ENCODE measurements around the gene SDK1.

SDK1 gene

DNA sequence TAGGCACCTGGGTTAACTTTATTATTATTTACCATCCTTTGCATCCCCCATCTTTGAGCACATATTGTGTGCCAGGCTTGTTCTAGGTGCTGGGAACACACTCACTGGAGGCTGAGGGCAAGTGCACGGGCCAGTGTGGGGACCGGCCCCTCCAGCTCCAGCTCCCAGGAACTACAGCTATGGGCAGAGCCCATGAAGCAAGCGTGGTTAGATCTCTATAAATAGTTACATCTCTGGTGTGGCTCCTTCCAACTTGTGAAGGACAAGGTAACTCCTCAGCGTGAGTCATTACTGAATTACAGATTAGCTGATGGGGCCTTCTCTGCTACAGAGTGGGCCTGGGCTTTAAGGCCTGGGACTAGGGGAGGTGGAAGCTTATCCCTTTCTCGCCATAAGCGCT, 583.5 kb downstream of the SDK1 start:
- no peak overlapping the region for H3K9ac ChIP-seq (ENCODE audit: low read depth, low read length)
- no peak overlapping the region for H3K4me2 ChIP-seq (ENCODE audit: insufficient read depth, low read length)
- H4K20me1 ChIP-seq (ENCODE audit: insufficient read depth, low read length) = no peaks in the 10 kb centered on the region
- H3K4me1 ChIP-seq (ENCODE audit: insufficient read depth, low read length) = no peaks in the 10 kb centered on the region
- no peaks in the 10 kb centered on the region for H3K36me3 ChIP-seq (ENCODE audit: insufficient read depth, low read length)
- H3K9me3 ChIP-seq (ENCODE audit: insufficient read depth, low read length, severe bottlenecking) = no peaks in the 10 kb centered on the region
- no peak overlapping the region for H2AFZ ChIP-seq (ENCODE audit: low read depth, low read length)
- no peaks in the 10 kb centered on the region for H3K79me2 ChIP-seq (ENCODE audit: insufficient read depth, low read length)
- ATAC-seq (ENCODE audit: insufficient read depth, low read depth) (no peak), DNase-seq (no peak)
- H3K27ac ChIP-seq (ENCODE audit: low read length) = no peak overlapping the region
- H3K4me3 ChIP-seq (ENCODE audit: low read depth in 1 of 2, low read length in 2 of 2) = no peak overlapping the region
- no peaks in the 10 kb centered on the region for H3K27me3 ChIP-seq (ENCODE audit: insufficient read depth, low read length, poor library complexity)
- TF ChIP-seq EZH2 (IDR thresholded peaks at IDR 0.05; ENCODE audit: borderline replicate concordance, low read depth, low read length, severe bottlenecking) = no peak

DNA sequence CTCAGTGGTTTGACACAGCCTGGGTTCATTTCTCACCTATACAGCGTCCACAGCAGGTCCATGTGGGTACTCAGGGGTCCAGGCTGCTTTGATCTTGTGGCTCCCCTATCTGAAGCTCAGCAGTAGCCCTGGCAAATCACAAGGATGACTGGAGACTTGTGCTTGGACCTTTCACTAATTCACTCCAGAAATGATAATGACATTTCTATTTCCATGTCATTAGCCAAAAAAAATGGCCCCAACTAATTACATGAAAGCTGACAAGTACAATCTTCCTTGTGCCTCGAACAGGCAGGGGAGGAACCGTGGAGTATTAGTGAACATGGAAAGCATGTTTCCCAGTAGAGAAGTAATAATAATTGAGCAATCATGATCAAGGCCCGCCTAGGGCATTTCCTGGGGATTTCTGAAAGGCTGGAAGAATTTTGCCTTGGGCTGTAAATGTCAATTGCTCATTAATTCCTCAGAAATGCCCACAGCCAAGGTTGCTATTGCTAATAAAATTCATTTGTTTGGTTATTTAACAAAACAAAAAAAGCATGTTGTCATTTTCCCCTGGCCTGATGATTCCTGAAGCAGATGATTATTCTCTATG, 586.1 kb downstream of the SDK1 start:
- Histone ChIP-seq H3K4me2 (ENCODE audit: insufficient read depth, low read length) (no peak overlapping the region), H3K4me3 (ENCODE audit: low read depth in 1 of 2, low read length in 2 of 2) (no peak overlapping the region)
- no peak for DNase-seq

DNA sequence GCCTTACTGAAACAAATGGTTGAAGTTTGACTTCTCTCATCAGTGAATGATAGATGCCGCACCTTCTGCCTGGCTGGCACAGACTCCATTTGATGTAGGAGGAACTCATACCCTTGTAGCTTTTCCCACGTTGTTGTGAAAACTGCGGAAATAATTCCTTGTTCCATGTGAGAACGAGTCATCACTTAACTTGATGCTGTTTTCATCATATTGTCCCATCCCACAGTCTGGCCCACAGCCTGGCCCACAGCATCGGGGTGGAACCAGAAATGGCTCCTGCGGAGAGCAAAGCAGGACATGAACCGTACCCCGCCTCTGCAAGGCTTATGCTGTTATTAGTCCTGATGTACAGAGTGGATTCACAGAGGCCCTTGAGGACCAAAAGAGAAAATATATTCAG, 587.0 kb downstream of the SDK1 start:
- Histone ChIP-seq H3K4me1 (ENCODE audit: insufficient read depth, low read length) (no peaks in the 10 kb centered on the region), H3K4me3 (ENCODE audit: low read depth in 1 of 2, low read length in 2 of 2) (no peak overlapping the region), H3K9ac (ENCODE audit: low read depth, low read length) (no peak overlapping the region), H3K36me3 (ENCODE audit: insufficient read depth, low read length) (no peaks in the 10 kb centered on the region), H3K27me3 (ENCODE audit: insufficient read depth, low read length, poor library complexity) (no peaks in the 10 kb centered on the region), H3K4me2 (ENCODE audit: insufficient read depth, low read length) (no peak overlapping the region), H2AFZ (ENCODE audit: low read depth, low read length) (no peak overlapping the region), H4K20me1 (ENCODE audit: insufficient read depth, low read length) (no peaks in the 10 kb centered on the region), H3K27ac (ENCODE audit: low read length) (no peak overlapping the region), H3K9me3 (ENCODE audit: insufficient read depth, low read length, severe bottlenecking) (no peaks in the 10 kb centered on the region), H3K79me2 (ENCODE audit: insufficient read depth, low read length) (no peaks in the 10 kb centered on the region)
- DNase-seq (no peak), ATAC-seq (ENCODE audit: insufficient read depth, low read depth) (no peak)
- no peak for TF ChIP-seq EZH2 (IDR thresholded peaks at IDR 0.05; ENCODE audit: borderline replicate concordance, low read depth, low read length, severe bottlenecking)
- TF ChIP-seq, protein P1, sequence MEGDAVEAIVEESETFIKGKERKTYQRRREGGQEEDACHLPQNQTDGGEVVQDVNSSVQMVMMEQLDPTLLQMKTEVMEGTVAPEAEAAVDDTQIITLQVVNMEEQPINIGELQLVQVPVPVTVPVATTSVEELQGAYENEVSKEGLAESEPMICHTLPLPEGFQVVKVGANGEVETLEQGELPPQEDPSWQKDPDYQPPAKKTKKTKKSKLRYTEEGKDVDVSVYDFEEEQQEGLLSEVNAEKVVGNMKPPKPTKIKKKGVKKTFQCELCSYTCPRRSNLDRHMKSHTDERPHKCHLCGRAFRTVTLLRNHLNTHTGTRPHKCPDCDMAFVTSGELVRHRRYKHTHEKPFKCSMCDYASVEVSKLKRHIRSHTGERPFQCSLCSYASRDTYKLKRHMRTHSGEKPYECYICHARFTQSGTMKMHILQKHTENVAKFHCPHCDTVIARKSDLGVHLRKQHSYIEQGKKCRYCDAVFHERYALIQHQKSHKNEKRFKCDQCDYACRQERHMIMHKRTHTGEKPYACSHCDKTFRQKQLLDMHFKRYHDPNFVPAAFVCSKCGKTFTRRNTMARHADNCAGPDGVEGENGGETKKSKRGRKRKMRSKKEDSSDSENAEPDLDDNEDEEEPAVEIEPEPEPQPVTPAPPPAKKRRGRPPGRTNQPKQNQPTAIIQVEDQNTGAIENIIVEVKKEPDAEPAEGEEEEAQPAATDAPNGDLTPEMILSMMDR (IDR thresholded peaks at IDR 0.05; ENCODE audit: borderline replicate concordance, extremely low read depth, low read length, poor library complexity, severe bottlenecking) = no peak

More for the DNA sequence above, 586.1 kb downstream of the SDK1 start:
- no peak for TF ChIP-seq EZH2 (IDR thresholded peaks at IDR 0.05; ENCODE audit: borderline replicate concordance, low read depth, low read length, severe bottlenecking)
- TF ChIP-seq, protein P1 (IDR thresholded peaks at IDR 0.05; ENCODE audit: borderline replicate concordance, extremely low read depth, low read length, poor library complexity, severe bottlenecking) = no peak
- no peaks in the 10 kb centered on the region for H3K4me1 ChIP-seq (ENCODE audit: insufficient read depth, low read length)
- H3K9ac ChIP-seq (ENCODE audit: low read depth, low read length) = no peak overlapping the region
- no peak overlapping the region for H3K27ac ChIP-seq (ENCODE audit: low read length)
- H3K36me3 ChIP-seq (ENCODE audit: insufficient read depth, low read length) = no peaks in the 10 kb centered on the region
- H3K79me2 ChIP-seq (ENCODE audit: insufficient read depth, low read length) = no peaks in the 10 kb centered on the region
- no peak overlapping the region for H2AFZ ChIP-seq (ENCODE audit: low read depth, low read length)
- H3K9me3 ChIP-seq (ENCODE audit: insufficient read depth, low read length, severe bottlenecking) = no peaks in the 10 kb centered on the region
- H4K20me1 ChIP-seq (ENCODE audit: insufficient read depth, low read length) = no peaks in the 10 kb centered on the region
- H3K27me3 ChIP-seq (ENCODE audit: insufficient read depth, low read length, poor library complexity) = no peaks in the 10 kb centered on the region
- ATAC-seq (ENCODE audit: insufficient read depth, low read depth) = no peak

DNA sequence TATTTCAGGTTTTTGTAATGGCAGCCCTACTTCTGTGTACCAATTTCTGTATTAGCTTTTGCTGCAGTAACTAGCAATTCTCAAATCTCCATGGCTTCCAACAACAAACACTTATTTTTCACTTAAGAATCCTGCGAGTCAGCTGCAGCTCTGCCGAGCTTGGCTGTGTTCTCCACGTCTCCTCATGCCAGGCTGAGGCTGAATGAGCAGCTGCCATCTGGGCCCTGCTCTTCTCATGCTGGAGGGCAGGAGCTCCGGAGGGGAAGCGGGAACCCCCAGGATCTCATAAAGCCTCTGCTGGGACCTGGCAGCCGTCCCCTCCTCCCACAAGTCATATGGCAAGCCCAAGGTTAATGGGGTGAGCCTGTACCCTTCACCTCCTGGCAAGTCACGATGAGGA, 591.1 kb downstream of the SDK1 start:
- DNase-seq (no peak), ATAC-seq (ENCODE audit: insufficient read depth, low read depth) (no peak)
- Histone ChIP-seq H3K4me1 (ENCODE audit: insufficient read depth, low read length) (no peaks in the 10 kb centered on the region), H3K9ac (ENCODE audit: low read depth, low read length) (no peak overlapping the region), H3K9me3 (ENCODE audit: insufficient read depth, low read length, severe bottlenecking) (no peaks in the 10 kb centered on the region), H3K79me2 (ENCODE audit: insufficient read depth, low read length) (no peaks in the 10 kb centered on the region), H3K27ac (ENCODE audit: low read length) (no peak overlapping the region), H3K4me2 (ENCODE audit: insufficient read depth, low read length) (no peak overlapping the region), H4K20me1 (ENCODE audit: insufficient read depth, low read length) (no peaks in the 10 kb centered on the region), H3K27me3 (ENCODE audit: insufficient read depth, low read length, poor library complexity) (peaks cover under 1% of the 10 kb centered on the region), H3K36me3 (ENCODE audit: insufficient read depth, low read length) (no peaks in the 10 kb centered on the region), H2AFZ (ENCODE audit: low read depth, low read length) (no peak overlapping the region), H3K4me3 (ENCODE audit: low read depth in 1 of 2, low read length in 2 of 2) (no peak overlapping the region)
- TF ChIP-seq, protein P1 (IDR thresholded peaks at IDR 0.05; ENCODE audit: borderline replicate concordance, extremely low read depth, low read length, poor library complexity, severe bottlenecking) = no peak
- TF ChIP-seq EZH2 (IDR thresholded peaks at IDR 0.05; ENCODE audit: borderline replicate concordance, low read depth, low read length, severe bottlenecking) = no peak
